Measurements from ENCODE around the gene KCNMA1. TPM values are rescaled to one million over a fixed set of nuclear protein-coding genes. Genes with fewer than 3 reads are reported as not detected.

KCNMA1 gene
- total RNA-seq, 1 donor = 106 TPM

DNA sequence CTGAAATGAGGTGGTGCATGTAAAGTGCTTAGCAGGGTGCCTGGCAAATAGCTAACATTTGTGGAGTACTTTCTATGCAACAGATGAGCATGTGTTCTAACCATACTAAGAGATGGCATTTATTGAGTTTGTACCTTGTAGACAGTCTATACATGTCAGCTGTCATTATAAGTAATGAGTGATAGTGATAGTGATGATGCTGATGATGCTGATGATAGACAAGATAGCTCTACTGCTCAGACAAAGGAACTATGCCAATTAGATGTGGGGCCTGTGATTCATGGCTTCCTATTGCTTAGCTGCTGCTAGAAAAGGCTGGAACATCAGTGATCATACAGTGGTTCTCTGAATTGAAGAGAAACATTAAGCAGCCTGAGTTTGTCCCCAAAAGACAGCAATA is 585.8 kb downstream of the KCNMA1 start:
- TF ChIP-seq, protein P1, sequence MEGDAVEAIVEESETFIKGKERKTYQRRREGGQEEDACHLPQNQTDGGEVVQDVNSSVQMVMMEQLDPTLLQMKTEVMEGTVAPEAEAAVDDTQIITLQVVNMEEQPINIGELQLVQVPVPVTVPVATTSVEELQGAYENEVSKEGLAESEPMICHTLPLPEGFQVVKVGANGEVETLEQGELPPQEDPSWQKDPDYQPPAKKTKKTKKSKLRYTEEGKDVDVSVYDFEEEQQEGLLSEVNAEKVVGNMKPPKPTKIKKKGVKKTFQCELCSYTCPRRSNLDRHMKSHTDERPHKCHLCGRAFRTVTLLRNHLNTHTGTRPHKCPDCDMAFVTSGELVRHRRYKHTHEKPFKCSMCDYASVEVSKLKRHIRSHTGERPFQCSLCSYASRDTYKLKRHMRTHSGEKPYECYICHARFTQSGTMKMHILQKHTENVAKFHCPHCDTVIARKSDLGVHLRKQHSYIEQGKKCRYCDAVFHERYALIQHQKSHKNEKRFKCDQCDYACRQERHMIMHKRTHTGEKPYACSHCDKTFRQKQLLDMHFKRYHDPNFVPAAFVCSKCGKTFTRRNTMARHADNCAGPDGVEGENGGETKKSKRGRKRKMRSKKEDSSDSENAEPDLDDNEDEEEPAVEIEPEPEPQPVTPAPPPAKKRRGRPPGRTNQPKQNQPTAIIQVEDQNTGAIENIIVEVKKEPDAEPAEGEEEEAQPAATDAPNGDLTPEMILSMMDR (IDR thresholded peaks at IDR 0.05; ENCODE audit: insufficient read depth, low read length) = no peak
- DNase-seq (ENCODE audit: low read depth) = no peak
- no peak overlapping the region for H3K4me3 ChIP-seq (ENCODE audit: low read depth, low read length)

DNA sequence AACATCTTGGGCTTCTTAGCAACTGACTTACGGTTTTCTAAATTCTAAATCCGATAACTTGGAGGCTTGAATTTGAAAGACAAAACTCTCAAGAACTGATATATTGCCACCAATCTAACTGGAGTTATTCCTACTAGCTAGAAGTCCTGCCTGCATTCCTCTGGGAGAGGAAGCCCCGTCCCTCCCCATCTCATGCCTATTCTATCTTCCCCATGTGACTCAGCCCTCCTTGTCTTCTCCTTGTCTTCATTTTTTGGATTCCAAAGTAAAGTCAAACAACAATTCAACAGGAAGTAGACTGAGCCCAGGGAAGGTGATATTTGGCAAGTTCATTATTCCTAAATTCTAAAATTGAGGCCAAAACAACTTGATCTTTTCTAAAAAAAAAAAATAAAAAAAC is 587.7 kb downstream of the KCNMA1 start:
- DNase-seq (ENCODE audit: low read depth) = peak; percentile 59
- no peak overlapping the region for H3K4me3 ChIP-seq (ENCODE audit: low read depth, low read length)
- TF ChIP-seq, protein P1 (IDR thresholded peaks at IDR 0.05; ENCODE audit: insufficient read depth, low read length) = no peak

DNA sequence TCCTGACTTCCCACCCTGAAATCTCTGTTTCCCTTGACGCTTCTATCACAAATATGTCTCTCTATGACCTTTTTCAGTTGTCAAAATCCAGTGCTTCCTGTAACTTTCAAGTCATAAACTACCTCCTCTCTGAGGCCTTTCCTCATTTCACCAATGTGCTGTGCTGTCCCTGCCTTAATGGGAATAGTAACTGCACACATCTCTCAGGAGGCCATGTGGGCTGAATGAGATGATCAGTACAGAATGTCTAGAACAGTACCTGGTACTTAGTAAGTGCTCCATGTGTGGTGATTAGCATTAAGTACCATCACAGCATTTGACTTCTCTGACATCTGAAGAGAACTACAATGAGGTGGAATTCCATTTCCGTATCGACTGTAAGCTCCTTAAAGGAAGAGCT is 588.5 kb downstream of the KCNMA1 start:
- DNase-seq (ENCODE audit: low read depth) = no peak
- TF ChIP-seq, protein P1 (IDR thresholded peaks at IDR 0.05; ENCODE audit: insufficient read depth, low read length) = no peak
- H3K4me3 ChIP-seq (ENCODE audit: low read depth, low read length) = no peak overlapping the region

DNA sequence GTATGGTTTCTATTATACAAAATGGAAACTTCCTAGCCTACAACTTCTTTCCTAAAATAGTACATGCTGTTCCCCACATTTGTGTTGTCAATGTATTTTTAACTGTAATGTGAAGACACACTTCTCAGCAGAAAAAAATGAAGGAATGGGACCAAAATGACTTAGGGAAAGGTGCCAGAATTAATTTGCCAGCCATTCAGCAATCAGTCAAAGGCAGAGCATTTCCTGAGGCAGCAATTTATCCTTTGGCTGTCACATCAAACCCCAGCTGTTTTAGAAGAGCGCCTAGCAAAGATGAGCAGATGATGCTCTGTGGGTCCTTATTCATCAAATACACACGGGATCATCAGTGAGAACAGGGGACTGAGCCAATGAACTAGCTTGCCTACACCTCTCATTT is 592.5 kb downstream of the KCNMA1 start:
- H3K4me3 ChIP-seq (ENCODE audit: low read depth, low read length) = no peak overlapping the region
- TF ChIP-seq, protein P1 (IDR thresholded peaks at IDR 0.05; ENCODE audit: insufficient read depth, low read length) = no peak
- no peak for DNase-seq (ENCODE audit: low read depth)

DNA sequence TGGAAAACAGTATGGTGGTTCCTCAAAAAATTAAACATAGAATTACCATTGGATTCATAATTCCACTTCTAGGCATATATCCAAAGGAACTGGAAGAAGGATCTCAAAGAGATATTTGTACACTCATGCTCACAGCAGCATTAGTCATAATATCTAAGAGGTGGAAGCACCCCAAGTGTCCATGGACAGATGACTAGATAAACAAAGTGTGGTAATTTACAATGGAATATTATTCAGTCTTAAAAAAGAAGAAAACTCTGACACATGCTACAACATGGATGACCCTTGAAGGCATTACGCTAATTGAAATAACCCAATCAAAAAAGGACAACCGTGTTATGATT is 594.2 kb downstream of the KCNMA1 start:
- no peak for DNase-seq (ENCODE audit: low read depth)
- H3K4me3 ChIP-seq (ENCODE audit: low read depth, low read length) = no peak overlapping the region
- TF ChIP-seq, protein P1 (IDR thresholded peaks at IDR 0.05; ENCODE audit: insufficient read depth, low read length) = no peak

DNA sequence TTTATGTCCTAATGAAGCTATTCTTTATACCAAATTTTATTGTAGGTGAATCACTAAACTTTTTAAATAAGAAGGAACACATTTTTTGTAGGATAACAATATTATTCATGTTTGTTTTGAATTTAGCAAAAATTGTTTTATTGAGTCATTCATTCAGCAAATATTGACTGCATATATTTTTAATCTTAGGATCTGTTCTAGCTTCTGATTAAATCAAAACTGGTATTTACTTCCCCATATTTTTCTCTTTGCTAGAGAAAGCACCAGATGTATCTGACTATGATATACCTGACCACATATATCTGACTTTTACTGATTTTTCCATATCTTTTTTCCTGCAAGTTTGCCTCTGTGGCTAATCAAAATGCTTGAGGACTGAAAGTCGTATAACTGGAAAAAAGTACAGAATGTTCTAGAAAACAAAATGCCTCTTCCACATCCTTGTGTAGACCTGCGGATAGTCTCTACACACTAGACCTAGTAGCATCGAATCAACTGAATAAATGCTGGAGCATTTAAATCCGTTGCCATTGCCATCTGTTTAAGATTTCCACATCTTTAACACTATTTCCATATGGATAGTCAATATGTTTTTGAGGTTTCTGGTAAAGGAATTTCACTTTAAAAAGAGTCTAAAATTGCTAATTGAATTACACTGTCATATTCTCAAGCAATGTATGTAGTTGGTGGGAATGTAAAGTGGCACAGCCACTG is 594.7 kb downstream of the KCNMA1 start:
- TF ChIP-seq, protein P1 (IDR thresholded peaks at IDR 0.05; ENCODE audit: insufficient read depth, low read length) = no peak
- H3K4me3 ChIP-seq (ENCODE audit: low read depth, low read length) = no peak overlapping the region
- no peak for DNase-seq (ENCODE audit: low read depth)
